WERI-Rb-1 (cell line): ENCODE measurements around the gene GJB1.
"Not testable (repeated sequence)": the region's sequence is repeated elsewhere in the genome, so short reads cannot be mapped to it uniquely, and the experiment has no call there.

Source experiments
- DNase-seq: peaks from one replicate; pipeline ENCODE4 v3.0.0-alpha.2; 2020
- H3K27ac ChIP-seq: fragments of 250-450 bp; sonication (Bioruptor Pico); 2 replicates; pipeline ENCODE4 v1.5.1; 2020; ENCODE audit warnings: mild to moderate bottlenecking, moderate library complexity
- H3K27me3 ChIP-seq: fragments of 250-450 bp; sonication (Bioruptor Pico); 2 replicates; pipeline ENCODE4 v1.5.1; 2021; ENCODE audit warnings: mild to moderate bottlenecking, low read depth, moderate library complexity; ENCODE audit not compliant: insufficient read depth, severe bottlenecking
- H3K36me3 ChIP-seq: fragments of 250-450 bp; sonication (Bioruptor Pico); 2 replicates; pipeline ENCODE4 v1.5.1; 2020; ENCODE audit warnings: mild to moderate bottlenecking, moderate library complexity
- H3K4me3 ChIP-seq: 2 replicates; pipeline ENCODE4 v1.5.1; 2011; ENCODE audit warnings: low read depth, mild to moderate bottlenecking, control low read depth, low read length
- H3K9me3 ChIP-seq: fragments of 250-450 bp; sonication (Bioruptor Pico); 2 replicates; pipeline ENCODE4 v1.5.1; 2021; ENCODE audit warnings: mild to moderate bottlenecking, moderate library complexity; ENCODE audit not compliant: severe bottlenecking
- TF ChIP-seq, protein P1 (sequence below): IDR thresholded peaks from 2 replicates; pipeline ENCODE4 v1.5.1; 2011; ENCODE audit warnings: low read depth, mild to moderate bottlenecking, control low read depth, inconsistent platforms, low read length

Gene GJB1

DNA sequence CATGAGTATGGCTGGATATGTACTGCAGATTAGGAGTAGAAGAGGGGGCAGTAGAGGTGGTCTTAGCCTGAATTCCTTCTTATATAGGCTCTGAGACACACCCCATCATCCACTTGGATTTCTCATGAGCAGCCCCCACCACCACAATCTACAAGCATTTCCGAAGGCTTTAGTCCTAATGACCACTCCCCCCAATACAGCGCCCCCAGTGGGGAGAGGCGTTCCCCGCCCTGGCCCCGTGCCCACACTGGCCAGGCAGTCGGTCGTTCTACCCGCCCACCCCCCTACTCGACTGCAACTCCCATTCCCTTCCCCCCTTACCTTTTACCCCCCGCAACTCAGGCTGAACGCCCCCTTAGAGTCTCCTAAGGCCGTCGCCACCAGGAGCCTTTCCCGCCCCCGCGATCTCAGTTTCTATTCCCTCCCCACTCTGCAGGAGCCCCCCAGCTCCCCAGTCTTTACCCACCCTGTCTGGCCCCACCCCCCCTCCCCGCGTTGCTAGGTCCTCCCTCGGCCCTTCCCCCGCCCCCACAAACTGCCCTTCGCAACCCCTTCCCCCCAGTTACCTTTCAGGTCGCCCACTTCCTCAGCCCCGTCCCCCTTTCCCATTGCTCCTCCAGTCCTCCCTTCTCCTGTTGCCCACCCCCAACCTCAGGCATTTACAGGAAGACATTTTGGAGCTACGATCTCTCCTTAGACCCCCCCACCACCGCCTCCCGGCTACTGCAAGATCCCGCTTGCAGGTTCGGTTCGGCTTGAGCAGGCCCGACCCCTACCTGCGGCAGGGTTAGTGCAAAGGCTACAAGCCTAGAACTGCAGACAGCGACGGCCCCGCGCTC is 30.4 kb downstream of the GJB1 start:
- TF ChIP-seq, protein P1, sequence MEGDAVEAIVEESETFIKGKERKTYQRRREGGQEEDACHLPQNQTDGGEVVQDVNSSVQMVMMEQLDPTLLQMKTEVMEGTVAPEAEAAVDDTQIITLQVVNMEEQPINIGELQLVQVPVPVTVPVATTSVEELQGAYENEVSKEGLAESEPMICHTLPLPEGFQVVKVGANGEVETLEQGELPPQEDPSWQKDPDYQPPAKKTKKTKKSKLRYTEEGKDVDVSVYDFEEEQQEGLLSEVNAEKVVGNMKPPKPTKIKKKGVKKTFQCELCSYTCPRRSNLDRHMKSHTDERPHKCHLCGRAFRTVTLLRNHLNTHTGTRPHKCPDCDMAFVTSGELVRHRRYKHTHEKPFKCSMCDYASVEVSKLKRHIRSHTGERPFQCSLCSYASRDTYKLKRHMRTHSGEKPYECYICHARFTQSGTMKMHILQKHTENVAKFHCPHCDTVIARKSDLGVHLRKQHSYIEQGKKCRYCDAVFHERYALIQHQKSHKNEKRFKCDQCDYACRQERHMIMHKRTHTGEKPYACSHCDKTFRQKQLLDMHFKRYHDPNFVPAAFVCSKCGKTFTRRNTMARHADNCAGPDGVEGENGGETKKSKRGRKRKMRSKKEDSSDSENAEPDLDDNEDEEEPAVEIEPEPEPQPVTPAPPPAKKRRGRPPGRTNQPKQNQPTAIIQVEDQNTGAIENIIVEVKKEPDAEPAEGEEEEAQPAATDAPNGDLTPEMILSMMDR: peak; percentile 66
- H3K36me3 ChIP-seq: peaks cover 6% of the 10 kb centered on the region
- peak overlapping the region; percentile 80 for H3K4me3 ChIP-seq
- H3K9me3 ChIP-seq: no peaks in the 10 kb centered on the region
- peak overlapping the region; percentile 83 for H3K27ac ChIP-seq
- peaks cover 7% of the 10 kb centered on the region for H3K27me3 ChIP-seq
- peak; percentile 72 for DNase-seq

DNA sequence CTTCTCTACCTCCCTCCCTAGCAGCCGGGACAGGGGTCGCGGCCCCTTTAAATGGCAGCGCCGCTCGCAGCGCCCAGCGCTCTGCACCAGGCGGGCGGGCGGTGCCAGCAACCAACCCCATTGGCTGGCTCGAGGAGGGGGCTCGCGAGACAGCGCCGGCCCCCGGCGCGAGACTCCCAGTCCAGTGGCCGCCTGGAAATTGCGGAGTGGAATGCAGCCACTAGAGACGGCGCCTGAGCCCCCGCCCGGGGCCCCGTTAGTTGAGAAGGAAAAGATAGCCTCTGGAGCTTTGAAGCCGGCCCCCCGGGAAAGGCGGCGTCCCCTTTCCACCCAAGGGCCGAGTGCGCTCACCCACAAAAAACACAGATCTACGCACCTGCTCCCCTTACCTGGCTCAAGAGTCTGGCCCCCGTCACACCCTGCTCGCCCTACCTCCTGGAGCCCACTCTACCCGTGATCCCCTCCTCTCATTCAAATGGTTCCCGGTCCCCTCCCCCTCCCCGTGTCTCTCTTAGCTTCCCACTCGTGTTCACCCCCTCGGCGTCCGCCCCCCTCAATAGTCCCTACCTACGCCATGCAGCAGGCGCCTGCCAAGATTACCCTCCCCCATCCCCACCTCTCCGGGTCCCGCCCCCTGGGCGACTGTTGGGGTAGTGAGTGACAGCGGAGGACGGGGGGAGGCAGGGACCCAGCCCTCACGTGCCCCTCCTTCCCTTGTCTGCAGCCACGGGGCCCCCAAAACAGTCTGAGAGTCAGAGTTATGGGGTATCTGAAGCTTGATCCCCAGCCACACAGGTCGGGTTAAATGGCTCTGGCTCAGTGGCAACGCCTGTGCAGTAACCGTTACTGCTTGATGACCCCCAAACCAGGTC is 31.3 kb downstream of the GJB1 start, which contains the start of gene ZMYM3:
Gene ZMYM3 (minus strand): TSS at position 49 of the 872 bp plus-strand sequence. CDS start 885 bp downstream, outside the sequence.
- H3K9me3 ChIP-seq: no peaks in the 10 kb centered on the region
- peak; percentile 86 for DNase-seq
- TF ChIP-seq, protein P1: no peak
- H3K27me3 ChIP-seq: peaks cover 11% of the 10 kb centered on the region
- H3K27ac ChIP-seq: peak within 1 kb of the TSS; percentile 83
- peak within 1 kb of the TSS; percentile 80 for H3K4me3 ChIP-seq
- peaks cover 6% of the 10 kb centered on the region; the same call in 1 of the 2 replicates for H3K36me3 ChIP-seq

DNA sequence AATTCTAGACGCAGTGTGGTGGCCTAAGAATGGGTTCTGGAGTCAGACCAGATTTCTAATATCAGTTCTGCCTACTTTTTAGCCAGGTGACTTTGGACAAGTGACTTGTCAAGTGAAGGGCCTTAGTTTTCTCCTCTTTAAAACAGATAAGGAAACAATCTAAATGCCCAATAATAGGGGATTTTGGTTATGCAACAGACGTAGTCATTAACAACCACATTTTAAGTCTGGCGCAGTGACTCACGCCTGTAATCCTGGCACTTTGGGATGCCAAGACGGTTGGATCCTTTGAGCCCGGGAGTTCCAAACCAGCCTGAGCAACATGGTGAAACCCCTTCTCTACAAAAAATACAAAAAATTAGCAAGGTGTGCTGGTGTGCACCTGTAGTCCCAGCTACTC is 33.0 kb downstream of the GJB1 start:
- no peak for DNase-seq
- Histone ChIP-seq H3K9me3 (no peaks in the 10 kb centered on the region), H3K27ac (no peak overlapping the region), H3K36me3 (no peaks in the 10 kb centered on the region), H3K27me3 (peaks cover 5% of the 10 kb centered on the region), H3K4me3 (no peak overlapping the region)
- TF ChIP-seq, protein P1: no peak

DNA sequence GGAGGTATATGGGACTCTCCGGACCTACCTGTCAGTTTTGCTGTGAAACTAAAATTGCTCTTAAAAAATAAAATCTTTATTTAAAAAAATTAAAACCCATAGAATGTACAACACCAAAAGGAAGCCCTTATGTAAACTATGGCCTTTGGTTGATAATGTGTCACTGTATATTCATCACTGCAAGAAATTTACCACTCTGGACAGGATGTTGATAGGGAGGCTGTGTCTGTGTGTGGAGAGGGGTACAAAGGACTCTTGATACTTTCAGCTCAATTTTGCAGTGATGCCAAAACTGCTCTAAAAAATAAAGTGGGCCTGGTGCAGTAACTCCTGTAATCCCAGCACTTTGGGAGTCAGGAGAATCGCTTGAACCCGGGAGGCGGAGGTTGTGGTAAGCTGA is 33.8 kb downstream of the GJB1 start:
- Histone ChIP-seq H3K9me3 (no peaks in the 10 kb centered on the region), H3K27ac (no peak overlapping the region), H3K27me3 (peaks cover 5% of the 10 kb centered on the region), H3K4me3 (no peak overlapping the region), H3K36me3 (no peaks in the 10 kb centered on the region)
- DNase-seq: no peak
- TF ChIP-seq, protein P1: no peak

GRCh38 chrX:71268624-71269023 is 45.6 kb downstream of the GJB1 start:
- not testable (repeated sequence) for H3K9me3 ChIP-seq, H3K27me3 ChIP-seq, H3K4me3 ChIP-seq, H3K36me3 ChIP-seq, DNase-seq, H3K27ac ChIP-seq
